ENCODE measurements around the gene ITGAV.

GRCh38 chr2:186728631-186729030, 138.8 kb downstream of the ITGAV start:
- no peak for TF ChIP-seq CTCF (conservative IDR thresholded peaks at IDR 0.05 in 1 of 2, IDR thresholded peaks at IDR 0.05 in 1 of 2; ENCODE audit: low read depth in 1 of 2, low read length in 2 of 2)
- TF ChIP-seq EZH2 (IDR thresholded peaks at IDR 0.05; ENCODE audit: low read length, missing control alignments) = no peak
